Body of pancreas (tissue), 4 donors: ENCODE data around the gene PTPRA.

Experiments used
- CTCF ChIP-seq, 7 experiments: fragments of 450-650 bp in 4 of 7; fragments of 200-600 bp in 3 of 7; sonication (generic) in 3 of 7; IDR thresholded peaks; one replicate each; pipeline ENCODE4 v1.5.1; 2016 to 2019; ENCODE audit warnings: antibody characterized with exemption in 7 of 7
- POLR2A ChIP-seq, 3 donors: fragments of 450-650 bp; IDR thresholded peaks; one replicate each; pipeline ENCODE4 v1.6.1; 2016; ENCODE audit warnings: antibody characterized with exemption in 3 of 3, mild to moderate bottlenecking in 2 of 3

- TF ChIP-seq CTCF (IDR thresholded peaks at IDR 0.05) (no peak), POLR2A (IDR thresholded peaks at IDR 0.05) (no peak)
Measured at GRCh38 chr20:2847802-2848201, 25.5 kb upstream of the PTPRA start.
